NCI-H748 (cell line): ENCODE results near the gene DPP6.
"Not testable (repeated sequence)": the region's sequence is repeated elsewhere in the genome, so short reads cannot be mapped to it uniquely, and the experiment has no call there.

Source experiments
- DNase-seq: peaks from one replicate; lab custom pipeline; 2025; ENCODE audit not compliant: unreplicated experiment; lab: John Stamatoyannopoulos, UW

The DPP6 gene

DNA sequence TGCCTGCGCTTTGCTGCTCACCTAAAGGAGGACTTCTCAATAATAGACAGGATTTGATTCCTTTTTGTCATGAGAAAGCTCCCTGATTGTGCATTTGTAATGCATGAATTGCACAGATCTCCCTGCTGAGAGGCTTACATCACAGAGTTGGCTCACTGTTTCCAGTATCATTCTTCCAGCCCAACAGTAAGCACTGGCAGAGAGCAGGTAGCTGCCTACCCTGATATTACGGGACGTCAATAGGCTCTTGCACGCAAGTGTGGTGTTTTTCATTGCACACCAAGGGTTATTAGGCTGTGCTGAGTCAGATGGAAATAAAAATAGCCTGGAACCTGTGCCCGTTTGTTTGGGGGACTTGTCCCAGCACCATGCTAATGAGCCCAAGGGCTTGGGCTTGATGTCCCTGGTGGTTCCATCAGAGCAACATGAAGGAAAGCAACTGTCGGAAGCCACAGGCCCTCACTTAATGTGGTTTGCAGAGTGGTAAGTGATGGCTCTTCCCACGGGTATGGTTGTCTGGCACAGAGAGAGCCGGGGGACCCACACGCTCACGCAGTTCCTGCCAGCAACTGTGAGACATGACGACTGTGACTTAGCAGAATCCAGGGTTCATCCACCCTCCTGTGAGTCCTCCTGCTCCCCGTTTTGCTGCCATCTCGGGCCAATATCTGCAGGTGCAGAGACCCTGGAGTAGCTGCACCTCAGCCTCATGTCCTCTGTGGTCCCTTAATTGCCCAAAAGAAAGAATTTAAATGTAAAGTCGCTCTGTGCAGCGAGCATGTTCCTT, 20.4 kb downstream of the DPP6 start:
- DNase-seq, result not testable (repeated sequence)

DNA sequence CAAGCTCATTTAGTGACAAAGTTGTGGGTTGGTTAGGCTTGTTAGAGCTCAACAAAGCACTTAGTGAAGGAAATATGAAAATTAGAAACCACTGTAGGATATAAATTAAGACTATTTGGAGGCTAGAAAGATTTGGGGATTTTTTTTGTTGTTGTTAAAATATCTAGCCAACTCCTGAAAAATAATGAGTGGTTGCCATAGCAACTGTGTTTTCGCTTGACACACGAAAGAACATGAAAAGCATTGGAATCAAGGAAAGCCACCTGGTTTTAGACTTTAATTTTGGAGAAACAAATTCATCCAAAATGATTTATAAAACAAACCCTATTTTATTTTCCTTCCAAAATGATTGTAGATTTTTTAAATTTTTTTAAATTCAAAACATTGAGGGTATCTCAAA, 26.3 kb downstream of the DPP6 start:
- not testable (repeated sequence) for DNase-seq

GRCh38 chr7:154080249-154080648, 28.1 kb downstream of the DPP6 start:
- DNase-seq, result not testable (repeated sequence)

- not testable (repeated sequence) for DNase-seq
These were observed 35.0 kb downstream of the DPP6 start for GRCh38 chr7:154087037-154087725.

DNA sequence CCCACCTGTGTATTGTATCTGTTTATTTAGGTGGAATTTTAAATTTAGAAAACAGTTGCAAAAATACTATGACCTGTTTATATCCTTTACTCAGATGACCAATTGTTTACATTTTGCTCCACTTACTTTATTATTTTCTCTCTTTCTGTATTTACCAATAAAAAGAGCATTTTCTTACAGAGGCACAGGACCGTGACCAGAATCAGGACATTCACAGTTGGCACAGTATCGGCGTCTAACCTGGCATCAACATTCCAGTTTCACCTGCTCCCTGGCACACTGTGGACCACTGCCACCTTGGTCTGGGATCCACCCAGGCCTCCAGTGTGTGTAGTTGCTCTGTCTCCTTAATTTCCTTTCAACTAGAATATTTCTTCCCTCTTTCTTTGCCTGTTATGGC, 39.9 kb downstream of the DPP6 start:
- DNase-seq, result not testable (repeated sequence)

GRCh38 chr7:154095201-154095600, 43.0 kb downstream of the DPP6 start:
- DNase-seq, result not testable (repeated sequence)

- DNase-seq, result not testable (repeated sequence)
These were observed 52.9 kb downstream of the DPP6 start for GRCh38 chr7:154105063-154105462.

DNA sequence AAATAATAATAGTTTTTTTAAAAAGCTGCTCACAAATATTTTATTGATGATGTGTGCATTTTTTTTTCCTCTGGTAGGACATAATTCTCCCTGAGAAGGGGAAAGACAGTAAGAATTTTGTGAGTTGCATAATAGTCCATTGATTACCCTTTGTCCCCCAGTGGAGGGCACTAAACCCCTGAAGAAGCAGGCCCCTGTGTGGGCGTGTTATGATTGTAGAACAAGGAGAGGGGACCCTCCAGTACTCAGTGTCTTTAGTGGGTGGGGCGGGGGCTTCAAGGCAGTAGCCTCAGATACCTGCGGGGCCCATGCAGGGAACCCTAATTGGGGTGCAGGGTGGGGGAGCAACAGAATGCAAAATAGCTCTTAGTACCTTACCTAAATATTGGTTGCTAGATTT, 57.4 kb downstream of the DPP6 start:
- DNase-seq, result not testable (repeated sequence)

- not testable (repeated sequence) for DNase-seq
These were observed 61.6 kb downstream of the DPP6 start for GRCh38 chr7:154113732-154114351.

GRCh38 chr7:154117411-154118390, 65.5 kb downstream of the DPP6 start:
- not testable (repeated sequence) for DNase-seq

- DNase-seq, result not testable (repeated sequence)
These were observed 68.6 kb downstream of the DPP6 start for GRCh38 chr7:154120825-154121224.

GRCh38 chr7:154122720-154123119, 70.5 kb downstream of the DPP6 start:
- not testable (repeated sequence) for DNase-seq

GRCh38 chr7:154123397-154123796, 71.2 kb downstream of the DPP6 start:
- not testable (repeated sequence) for DNase-seq

DNA sequence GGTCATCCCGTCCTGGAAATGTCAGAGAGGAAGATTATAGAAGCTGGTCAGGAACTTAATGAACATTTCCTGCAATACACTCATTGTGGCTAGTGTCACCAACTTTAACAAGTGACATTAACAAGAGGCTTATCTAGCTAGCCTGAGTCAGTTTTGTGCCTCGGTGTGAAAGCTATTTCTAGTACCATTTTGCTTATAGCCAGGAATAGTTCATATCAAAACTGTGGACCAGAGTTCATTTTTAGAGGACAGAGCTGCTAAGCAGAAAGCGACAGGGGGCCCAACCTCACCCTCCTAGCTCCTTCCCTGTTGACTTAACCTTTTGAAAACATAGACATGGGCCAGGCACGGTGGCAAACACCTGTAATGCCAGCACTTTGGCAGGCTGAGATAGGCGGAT, 76.9 kb downstream of the DPP6 start:
- not testable (repeated sequence) for DNase-seq

DNA sequence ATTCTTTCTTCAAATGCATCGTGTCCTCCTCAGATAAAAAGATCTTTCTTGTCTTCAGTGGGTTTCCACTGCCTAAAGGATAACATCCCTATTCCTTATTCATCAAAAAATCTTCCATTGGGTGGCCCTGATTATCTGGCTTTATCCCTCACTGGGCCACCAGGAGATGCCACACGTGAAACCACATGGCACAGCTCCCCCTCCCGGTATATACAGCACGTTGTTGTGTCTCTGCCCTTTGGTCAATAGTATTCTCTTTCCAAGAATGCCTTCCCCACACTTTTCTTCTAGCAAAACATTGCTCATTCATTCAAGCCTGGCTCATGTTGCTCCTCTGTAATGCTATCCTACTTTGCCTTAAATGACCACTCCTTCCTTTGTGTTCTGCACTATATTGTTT, 80.4 kb downstream of the DPP6 start:
- DNase-seq, result not testable (repeated sequence)

- not testable (repeated sequence) for DNase-seq
These were observed 81.6 kb downstream of the DPP6 start for GRCh38 chr7:154133703-154134277.

- not testable (repeated sequence) for DNase-seq
These were observed 82.5 kb downstream of the DPP6 start for GRCh38 chr7:154134698-154135097.

- not testable (repeated sequence) for DNase-seq
These were observed 83.4 kb downstream of the DPP6 start for GRCh38 chr7:154135646-154136045.

GRCh38 chr7:154145922-154146706, 93.9 kb downstream of the DPP6 start:
- not testable (repeated sequence) for DNase-seq

- not testable (repeated sequence) for DNase-seq
These were observed 94.5 kb downstream of the DPP6 start for GRCh38 chr7:154146707-154147038.
